Osteocyte (in vitro differentiated cells): ENCODE data around the gene DET1. TPM values are rescaled to one million over a fixed set of nuclear protein-coding genes. Genes with fewer than 3 reads are reported as not detected.

Source experiments
- DNase-seq: peaks from one replicate; pipeline ENCODE4 v3.0.0; 2021; ENCODE audit warnings: mixed read lengths; ENCODE audit not compliant: unreplicated experiment; ENCODE audit errors: extremely low spot score
- H3K27ac Mint-ChIP-seq: one replicate; pipeline ENCODE4 v1.8.0; 2021; ENCODE audit warnings: mild to moderate bottlenecking, mixed read lengths; ENCODE audit not compliant: unreplicated experiment
- H3K27me3 Mint-ChIP-seq: one replicate; pipeline ENCODE4 v1.8.0; 2021; ENCODE audit warnings: mixed read lengths; ENCODE audit not compliant: unreplicated experiment
- H3K36me3 Mint-ChIP-seq: one replicate; pipeline ENCODE4 v1.8.0; 2021; ENCODE audit warnings: mixed read lengths; ENCODE audit not compliant: unreplicated experiment
- H3K4me1 Mint-ChIP-seq: one replicate; pipeline ENCODE4 v1.8.0; 2021; ENCODE audit warnings: mixed read lengths; ENCODE audit not compliant: unreplicated experiment
- H3K4me3 Mint-ChIP-seq: one replicate; pipeline ENCODE4 v1.8.0; 2021; ENCODE audit warnings: mild to moderate bottlenecking, moderate library complexity, mixed read lengths; ENCODE audit not compliant: unreplicated experiment
- H3K9me3 Mint-ChIP-seq: one replicate; pipeline ENCODE4 v1.8.0; 2021; ENCODE audit warnings: mixed read lengths; ENCODE audit not compliant: unreplicated experiment
- CTCF ChIP-seq: fragments of 200-600 bp; sonication (generic); IDR thresholded peaks from 2 replicates; pipeline ENCODE4 v1.5.0; 2021; ENCODE audit warnings: antibody characterized with exemption, mild to moderate bottlenecking, moderate library complexity
- total RNA-seq: library from RNA; stranded (reverse); gene quantifications from 2 replicates; pipeline ENCODE4 v1.2.1, GENCODE V29; 2021

DET1 gene
- total RNA-seq, 1 donor from 2014 or later: 8.2 TPM

GRCh38 chr15:88467073-88467934, 79.2 kb downstream of the DET1 start, which contains the start of the genes MRPL46 and MRPS11:
TSS of gene MRPL46 (minus strand) at chr15:88467388. CDS start at chr15:88467377, 11 bp downstream.
TSS of gene MRPS11 (plus strand) at chr15:88467708. CDS start at chr15:88467718, 10 bp downstream.
- H3K4me3 Mint-ChIP-seq: peak within 1 kb of the TSS; percentile 92
- TF ChIP-seq CTCF: no peak
- peak; percentile 95 for DNase-seq
- peaks cover 25% of the 10 kb centered on the region for H3K4me1 Mint-ChIP-seq
- no peaks in the 10 kb centered on the region for H3K27me3 Mint-ChIP-seq
- peak within 1 kb of the TSS; percentile 99 for H3K27ac Mint-ChIP-seq
- no peaks in the 10 kb centered on the region for H3K9me3 Mint-ChIP-seq
- peaks cover 7% of the 10 kb centered on the region for H3K36me3 Mint-ChIP-seq

GRCh38 chr15:88465633-88466224, 80.8 kb downstream of the DET1 start:
- Mint-ChIP-seq H3K36me3 (peaks cover 15% of the 10 kb centered on the region), H3K4me1 (peaks cover 25% of the 10 kb centered on the region), H3K27ac (no peak overlapping the region), H3K9me3 (no peaks in the 10 kb centered on the region), H3K4me3 (peak overlapping the region; percentile 92), H3K27me3 (no peaks in the 10 kb centered on the region)
- no peak for TF ChIP-seq CTCF
- peak; percentile 6 for DNase-seq

GRCh38 chr15:88463870-88464532, 82.5 kb downstream of the DET1 start:
- H3K36me3 Mint-ChIP-seq: peaks cover 17% of the 10 kb centered on the region
- TF ChIP-seq CTCF: no peak
- no peaks in the 10 kb centered on the region for H3K9me3 Mint-ChIP-seq
- no peaks in the 10 kb centered on the region for H3K27me3 Mint-ChIP-seq
- no peak overlapping the region for H3K27ac Mint-ChIP-seq
- H3K4me1 Mint-ChIP-seq: peaks cover 25% of the 10 kb centered on the region
- H3K4me3 Mint-ChIP-seq: no peak overlapping the region
- peak; percentile 0 for DNase-seq

Other genes with a start within 250 kb of the DET1 start
- gene MRPL46, start 79.3 kb downstream of the DET1 start, total RNA-seq: 17.0 and 20.4 TPM in 2 replicates
- 41.9 and 51.0 TPM in 2 replicates for gene MRPS11, start 79.0 kb downstream of the DET1 start, total RNA-seq
- gene AEN, start 74.7 kb upstream of the DET1 start, total RNA-seq: 25.1 and 26.8 TPM in 2 replicates
- gene ISG20, start 92.3 kb upstream of the DET1 start, total RNA-seq: 8.4 and 10.2 TPM in 2 replicates